Mononuclear cell (primary cell): Measurements from ENCODE around the gene HDAC8. TPM values are rescaled to one million over a fixed set of nuclear protein-coding genes. Genes with fewer than 3 reads are reported as not detected.

Experiments
- H3K27me3 ChIP-seq: 2 replicates; pipeline ENCODE4 v1.6.0; 2011; ENCODE audit warnings: low read length, control low read depth; ENCODE audit not compliant: insufficient read depth
- H3K4me1 ChIP-seq: 2 replicates; pipeline ENCODE4 v1.5.1; 2011; ENCODE audit warnings: mild to moderate bottlenecking, low read length, control low read depth; ENCODE audit not compliant: insufficient read depth
- H3K4me3 ChIP-seq: 2 replicates; pipeline ENCODE4 v1.5.1; 2011; ENCODE audit warnings: mild to moderate bottlenecking, low read length, moderate library complexity
- H3K9me3 ChIP-seq: 2 replicates; pipeline ENCODE4 v1.5.1; 2011; ENCODE audit warnings: low read depth, mild to moderate bottlenecking, control low read depth, low read length
- total RNA-seq: library from RNA; depleted of rRNA; stranded (reverse); fragments of >200 nt; gene quantifications from one replicate; pipeline ENCODE4 v1.2.3, GENCODE V29; 2012

Gene HDAC8
- total RNA-seq, 1 donor, result 6.7 TPM

DNA sequence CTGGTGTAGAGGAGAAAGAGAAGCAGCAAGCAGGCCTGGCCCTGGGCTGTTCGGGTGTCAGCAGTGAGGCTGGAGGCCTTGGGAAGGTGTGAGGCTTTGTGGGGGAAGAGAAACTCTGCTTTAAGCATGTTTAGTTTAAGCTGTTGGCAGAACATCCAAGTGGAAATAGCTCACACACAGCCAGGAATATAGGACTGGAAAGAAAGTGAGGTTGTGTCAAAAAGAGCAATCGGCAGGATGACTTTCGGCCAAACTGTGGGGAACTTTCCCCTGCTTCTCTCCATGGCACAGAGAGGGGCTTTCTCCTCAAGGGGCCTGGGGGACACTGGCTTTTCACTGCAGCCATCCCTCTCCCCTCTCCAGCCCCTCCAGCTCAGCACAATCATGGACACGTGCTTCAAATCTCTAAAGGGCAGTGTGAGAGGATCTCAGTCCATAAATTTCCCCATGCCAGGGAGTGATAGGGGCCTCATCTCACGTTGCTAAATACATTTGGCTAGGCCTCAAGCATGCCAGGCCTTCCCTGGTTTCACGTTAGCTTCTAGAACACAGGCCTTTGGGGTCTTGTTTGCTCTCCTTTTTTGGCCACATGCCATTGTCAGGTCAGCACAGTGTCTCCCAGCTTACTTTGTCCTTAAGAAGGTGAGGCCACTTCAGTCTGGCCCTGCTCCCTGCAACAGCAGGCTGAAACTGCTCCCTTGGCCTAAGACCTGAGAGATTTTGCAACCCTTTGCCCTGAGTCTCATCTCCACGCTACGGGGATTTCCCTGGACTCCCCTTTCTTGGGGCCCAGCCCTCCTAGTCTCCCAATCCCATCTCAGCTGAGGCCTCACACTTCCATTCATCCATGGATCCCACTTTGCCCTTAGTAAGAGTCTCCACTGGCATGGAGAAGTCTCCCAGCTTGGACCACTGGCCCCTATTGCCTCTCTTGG, 258.7 kb downstream of the HDAC8 start:
- Histone ChIP-seq H3K4me3 (no peak overlapping the region), H3K4me1 (peaks cover 5% of the 10 kb centered on the region)

GRCh38 chrX:72312311-72312940, 260.2 kb downstream of the HDAC8 start:
- Histone ChIP-seq H3K4me1 (peaks cover 17% of the 10 kb centered on the region), H3K4me3 (no peak overlapping the region), H3K27me3 (peaks cover 35% of the 10 kb centered on the region), H3K9me3 (no peaks in the 10 kb centered on the region)

More for the DNA sequence above, 258.7 kb downstream of the HDAC8 start:
- H3K27me3 ChIP-seq, result peaks cover 21% of the 10 kb centered on the region
- H3K9me3 ChIP-seq, result no peaks in the 10 kb centered on the region

GRCh38 chrX:72309297-72310071, 263.2 kb downstream of the HDAC8 start:
- peaks cover 36% of the 10 kb centered on the region for H3K4me1 ChIP-seq
- peaks cover 50% of the 10 kb centered on the region for H3K27me3 ChIP-seq
- H3K9me3 ChIP-seq, result no peaks in the 10 kb centered on the region
- H3K4me3 ChIP-seq, result no peak overlapping the region

- Histone ChIP-seq H3K9me3 (no peaks in the 10 kb centered on the region), H3K4me1 (peaks cover 37% of the 10 kb centered on the region), H3K27me3 (peaks cover 58% of the 10 kb centered on the region), H3K4me3 (no peak overlapping the region)
These were observed 263.9 kb downstream of the HDAC8 start for GRCh38 chrX:72308566-72309296.

- Histone ChIP-seq H3K9me3 (no peaks in the 10 kb centered on the region), H3K4me1 (peaks cover 37% of the 10 kb centered on the region), H3K27me3 (peaks cover 63% of the 10 kb centered on the region), H3K4me3 (no peak overlapping the region)
These were observed 264.5 kb downstream of the HDAC8 start for GRCh38 chrX:72308209-72308565.

DNA sequence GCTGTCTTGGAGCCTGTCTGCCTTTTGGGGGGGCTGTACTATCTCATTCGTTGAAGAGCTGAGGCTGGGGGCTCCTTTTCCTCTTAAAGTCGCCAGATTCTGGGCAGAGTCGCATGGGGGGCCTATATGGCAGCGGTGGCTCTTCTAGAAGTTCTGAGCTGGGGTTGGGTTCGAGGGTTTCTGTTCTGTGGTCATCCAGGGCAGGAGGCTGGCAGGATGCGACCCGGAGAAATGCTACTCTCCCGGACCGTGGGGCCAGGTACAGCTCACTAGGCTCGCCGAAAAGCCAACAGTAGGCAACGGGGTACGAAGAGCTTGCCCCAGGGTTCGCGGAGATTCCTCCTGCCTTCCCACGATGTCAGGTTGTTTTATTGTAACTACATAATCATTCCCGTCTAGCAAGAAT, 265.0 kb downstream of the HDAC8 start:
- Histone ChIP-seq H3K27me3 (peaks cover 68% of the 10 kb centered on the region), H3K9me3 (no peaks in the 10 kb centered on the region), H3K4me1 (peaks cover 37% of the 10 kb centered on the region), H3K4me3 (no peak overlapping the region)

DNA sequence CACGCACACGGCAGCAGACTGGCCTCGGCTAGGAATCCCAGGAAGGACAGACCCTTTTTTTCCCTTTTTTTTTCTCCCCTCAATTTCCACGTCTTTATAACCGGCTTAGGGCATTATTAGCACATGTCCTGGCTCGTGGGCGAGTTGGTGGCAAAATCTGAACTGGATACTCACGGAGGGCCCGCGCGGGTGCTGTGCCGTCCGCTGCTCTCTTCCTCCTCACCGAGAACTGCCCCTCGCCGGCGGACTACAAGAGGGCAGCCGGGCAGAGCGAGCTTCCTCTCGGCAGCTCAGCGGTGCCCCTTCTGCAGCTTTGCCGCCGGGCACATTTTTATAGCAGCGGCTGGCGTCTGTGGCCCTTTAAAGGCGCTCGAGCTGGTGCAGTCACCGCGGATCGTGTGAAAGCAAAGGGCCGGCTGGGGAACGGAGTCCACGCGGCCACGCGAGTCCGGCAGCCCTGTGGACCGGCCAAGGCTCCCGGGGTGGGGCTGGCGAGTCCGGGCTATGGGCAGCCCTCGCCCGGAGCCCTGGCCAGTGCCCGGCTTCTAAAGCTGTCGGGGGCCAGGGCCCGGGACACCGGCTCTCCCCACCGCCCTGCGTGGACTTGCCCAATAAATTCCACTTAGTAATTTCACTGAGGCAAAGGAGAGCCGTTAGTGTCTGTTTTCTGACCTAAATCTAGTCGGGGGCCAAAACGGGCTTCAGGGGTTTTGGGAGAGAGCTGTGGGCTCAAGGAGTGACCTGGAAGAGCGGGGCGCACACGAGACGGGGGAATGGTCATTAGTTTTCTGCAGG, 265.6 kb downstream of the HDAC8 start:
- H3K4me3 ChIP-seq, result peak overlapping the region; percentile 30

GRCh38 chrX:72306085-72306801, 266.4 kb downstream of the HDAC8 start:
- Histone ChIP-seq H3K4me1 (peaks cover 37% of the 10 kb centered on the region), H3K4me3 (peak overlapping the region; percentile 30), H3K27me3 (peaks cover 67% of the 10 kb centered on the region), H3K9me3 (no peaks in the 10 kb centered on the region)

More for the DNA sequence above, 265.6 kb downstream of the HDAC8 start:
- H3K4me1 ChIP-seq, result peaks cover 37% of the 10 kb centered on the region
- no peaks in the 10 kb centered on the region for H3K9me3 ChIP-seq
- H3K27me3 ChIP-seq, result peaks cover 70% of the 10 kb centered on the region

GRCh38 chrX:72305286-72306084, 267.2 kb downstream of the HDAC8 start, which contains the start of gene CITED1:
CITED1 (minus strand) TSS chrX:72305914; CDS start chrX:72302869, 3,045 bp downstream.
- peaks cover 64% of the 10 kb centered on the region for H3K27me3 ChIP-seq
- H3K4me1 ChIP-seq, result peaks cover 37% of the 10 kb centered on the region
- H3K4me3 ChIP-seq, result peak within 1 kb of the TSS; percentile 30
- no peaks in the 10 kb centered on the region for H3K9me3 ChIP-seq

- Histone ChIP-seq H3K9me3 (no peaks in the 10 kb centered on the region), H3K4me3 (no peak overlapping the region), H3K27me3 (peaks cover 58% of the 10 kb centered on the region), H3K4me1 (peaks cover 37% of the 10 kb centered on the region)
These were observed 267.8 kb downstream of the HDAC8 start for GRCh38 chrX:72304877-72305276.

- Histone ChIP-seq H3K9me3 (no peaks in the 10 kb centered on the region), H3K4me1 (peaks cover 16% of the 10 kb centered on the region), H3K27me3 (peaks cover 33% of the 10 kb centered on the region), H3K4me3 (no peak overlapping the region)
These were observed 270.9 kb downstream of the HDAC8 start for GRCh38 chrX:72301781-72302180.

GRCh38 chrX:72299891-72300630, 272.6 kb downstream of the HDAC8 start:
- Histone ChIP-seq H3K4me1 (peaks cover 6% of the 10 kb centered on the region), H3K9me3 (no peaks in the 10 kb centered on the region), H3K27me3 (peaks cover 29% of the 10 kb centered on the region), H3K4me3 (no peak overlapping the region)
